Left kidney (tissue), 2 donors: Measurements from ENCODE around the gene KLC1. TPM values are rescaled to one million over a fixed set of nuclear protein-coding genes. Genes with fewer than 3 reads are reported as not detected.

ENCODE experiments used
- DNase-seq: peaks from one replicate; pipeline ENCODE4 v3.0.0-alpha.2; 2013
- polyA plus RNA-seq: library from polyadenylated mRNA; unstranded; fragments of 120-200 nt; gene quantifications from one replicate; pipeline ENCODE4 v1.2.1, GENCODE V29; 2013; ENCODE audit not compliant: insufficient read length

The KLC1 gene
- polyA plus RNA-seq, 1 donor: 138 TPM

DNA sequence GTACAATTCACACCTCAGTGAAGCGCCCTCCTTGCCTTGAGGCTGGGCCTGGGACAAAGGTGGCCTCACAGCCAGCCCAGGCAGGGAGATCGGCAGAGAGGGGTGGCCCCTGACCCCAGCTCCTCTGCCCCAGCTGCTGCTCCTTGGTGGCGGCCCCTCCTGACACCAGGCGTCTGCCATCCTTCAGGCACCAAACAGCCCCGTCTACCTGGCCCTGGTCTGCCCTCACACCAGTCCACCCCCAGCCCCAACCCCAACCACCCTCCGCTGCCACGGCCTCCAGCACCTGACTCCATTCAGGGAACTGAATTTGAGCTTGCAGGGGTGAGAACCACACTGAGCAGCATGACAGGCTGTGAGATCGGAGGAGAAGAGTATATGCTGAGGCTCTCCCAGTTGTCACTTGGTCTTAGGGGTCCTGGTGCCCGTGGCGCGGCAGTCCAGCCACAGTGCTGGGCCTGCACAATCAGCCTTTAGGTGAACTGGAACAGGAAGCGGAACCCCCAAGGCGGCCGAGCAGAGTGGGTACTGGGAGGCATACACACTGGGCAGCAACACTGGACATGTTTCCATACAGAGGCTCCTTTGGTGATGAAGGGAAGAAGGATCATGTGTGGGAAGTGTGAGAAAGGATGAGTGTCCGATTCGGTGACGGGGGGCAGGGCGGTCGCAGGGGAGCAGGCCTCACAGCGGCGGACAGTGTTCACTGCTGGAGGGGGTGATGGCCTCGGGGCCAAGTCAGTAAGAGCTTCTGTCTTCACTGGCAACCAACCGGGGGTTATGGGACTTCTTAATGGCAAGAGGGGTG lies 105.3 kb downstream of the KLC1 start:
- no peak for DNase-seq

GRCh38 chr14:103735022-103735421 lies 106.0 kb downstream of the KLC1 start:
- DNase-seq: no peak

- DNase-seq: no peak
Measured at GRCh38 chr14:103735439-103735814, 106.4 kb downstream of the KLC1 start.

DNA sequence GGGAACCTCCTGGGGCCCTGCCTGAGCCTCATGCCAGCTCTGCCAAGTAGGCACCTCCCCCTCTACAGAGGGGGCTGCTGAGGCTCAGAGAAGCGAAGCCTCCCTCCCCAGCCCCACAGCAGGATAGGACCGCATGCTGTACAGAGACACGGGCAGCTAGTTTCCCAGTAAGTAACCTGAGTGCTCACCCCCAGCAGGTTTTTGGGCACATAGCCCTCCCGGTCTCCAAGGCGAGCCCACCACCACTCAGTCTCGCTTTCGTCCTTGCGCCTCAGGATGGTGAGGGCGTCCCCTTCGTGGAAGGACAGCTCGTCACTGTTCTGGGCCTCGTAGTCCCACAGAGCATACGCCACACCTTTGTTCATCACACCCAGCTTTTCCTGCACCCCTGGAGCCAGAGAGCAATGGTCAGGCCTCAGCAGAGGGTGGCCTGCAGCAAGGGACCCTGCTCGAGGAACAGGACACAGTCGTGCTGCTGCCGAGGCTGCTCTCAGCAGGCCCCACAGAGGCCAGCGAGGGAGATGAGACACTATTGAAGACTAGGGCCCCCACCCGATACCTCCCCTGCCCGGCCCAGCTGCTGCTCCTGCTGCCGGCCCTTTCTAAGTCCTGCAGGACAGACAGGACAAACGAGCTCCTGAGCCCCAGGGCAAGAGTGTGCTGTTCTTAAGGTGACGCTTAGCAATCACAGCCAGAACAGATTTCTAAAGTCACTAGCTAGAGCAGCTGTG lies 107.0 kb downstream of the KLC1 start:
- no peak for DNase-seq

GRCh38 chr14:103736546-103737431 lies 107.8 kb downstream of the KLC1 start:
- DNase-seq: no peak

- no peak for DNase-seq
Measured at GRCh38 chr14:103737432-103738045, 108.5 kb downstream of the KLC1 start.

DNA sequence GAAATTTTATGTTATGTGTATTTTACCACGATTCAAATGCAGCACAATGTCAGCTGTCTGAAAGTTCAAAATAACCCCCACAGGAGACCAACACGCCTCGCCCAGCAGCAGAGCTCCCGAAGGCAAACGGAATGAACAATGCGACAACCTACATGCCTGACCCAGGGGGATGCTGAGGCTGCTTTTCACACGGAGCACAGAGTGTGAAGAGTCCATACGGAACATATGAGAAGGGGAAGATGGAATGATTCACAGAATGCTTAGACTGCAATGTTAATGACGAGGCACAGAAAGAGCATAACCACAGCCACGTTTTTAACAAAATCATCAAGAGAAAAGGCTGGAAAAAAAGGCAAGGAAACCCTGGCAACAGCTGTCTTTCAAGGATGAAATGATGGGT lies 109.2 kb downstream of the KLC1 start:
- no peak for DNase-seq

- no peak for DNase-seq
Measured at GRCh38 chr14:103738701-103739451, 109.9 kb downstream of the KLC1 start.

DNA sequence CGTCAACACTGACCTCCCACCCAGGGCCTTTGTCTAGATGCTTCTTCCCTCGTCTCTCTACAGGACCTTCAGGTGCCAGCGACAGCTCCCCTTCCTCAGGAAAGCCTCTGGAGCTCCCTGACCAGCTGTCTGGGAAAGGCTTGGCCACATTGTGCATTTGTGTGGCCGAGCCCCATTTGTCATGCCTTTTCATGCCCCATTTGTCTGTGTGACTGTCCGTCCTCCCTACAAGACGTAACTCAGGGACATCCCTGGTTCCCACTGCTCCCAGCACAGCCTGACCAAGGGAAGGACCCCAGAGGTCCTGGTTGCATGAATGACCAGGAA lies 110.4 kb downstream of the KLC1 start:
- no peak for DNase-seq

GRCh38 chr14:103739793-103740501 lies 110.9 kb downstream of the KLC1 start:
- DNase-seq: no peak

- no peak for DNase-seq
Measured at GRCh38 chr14:103740991-103741689, 112.1 kb downstream of the KLC1 start.

- DNase-seq: no peak
Measured at GRCh38 chr14:103741876-103742275, 112.9 kb downstream of the KLC1 start.

- no peak for DNase-seq
Measured at GRCh38 chr14:103742499-103743255, 113.7 kb downstream of the KLC1 start.

DNA sequence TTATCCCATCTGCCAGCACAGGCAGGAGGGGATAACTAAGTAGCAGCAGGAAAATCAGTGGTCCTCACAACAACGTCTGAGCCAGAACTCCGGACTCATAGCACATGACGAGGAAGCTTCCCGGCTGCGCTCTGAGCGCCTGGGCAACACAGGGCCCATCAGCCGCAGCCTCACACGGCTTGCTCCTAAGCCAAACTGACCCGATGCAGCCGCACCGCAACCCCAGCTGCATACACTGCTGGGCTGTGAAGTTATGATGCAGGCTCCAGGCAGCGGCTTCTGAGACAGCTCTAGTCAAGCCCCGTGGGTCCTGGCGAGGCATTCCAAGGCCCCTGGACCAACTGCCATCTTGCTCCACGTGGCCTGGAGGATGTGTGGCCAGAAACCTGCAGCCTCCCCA lies 114.7 kb downstream of the KLC1 start:
- no peak for DNase-seq

GRCh38 chr14:103744621-103745395 lies 115.8 kb downstream of the KLC1 start:
- no peak for DNase-seq

DNA sequence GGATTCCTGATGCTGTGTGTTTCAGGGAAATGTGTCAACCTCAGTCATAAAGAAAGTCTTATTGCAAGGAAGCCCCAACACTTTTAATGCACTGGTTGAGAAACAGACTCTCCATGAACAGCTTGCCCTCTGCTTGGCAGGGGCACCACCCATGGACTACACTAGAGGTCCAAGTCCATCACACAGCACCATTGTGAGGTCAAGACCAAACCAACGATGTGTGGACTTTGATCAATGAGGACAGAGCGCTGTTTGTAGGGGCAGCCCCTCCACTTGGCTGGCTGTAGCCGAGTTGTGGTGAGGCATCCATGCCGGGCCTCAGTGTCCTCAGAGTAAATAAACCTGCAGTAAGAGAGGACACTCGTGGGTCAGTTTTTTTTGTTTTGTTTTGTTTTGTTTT lies 116.4 kb downstream of the KLC1 start:
- DNase-seq: no peak

DNA sequence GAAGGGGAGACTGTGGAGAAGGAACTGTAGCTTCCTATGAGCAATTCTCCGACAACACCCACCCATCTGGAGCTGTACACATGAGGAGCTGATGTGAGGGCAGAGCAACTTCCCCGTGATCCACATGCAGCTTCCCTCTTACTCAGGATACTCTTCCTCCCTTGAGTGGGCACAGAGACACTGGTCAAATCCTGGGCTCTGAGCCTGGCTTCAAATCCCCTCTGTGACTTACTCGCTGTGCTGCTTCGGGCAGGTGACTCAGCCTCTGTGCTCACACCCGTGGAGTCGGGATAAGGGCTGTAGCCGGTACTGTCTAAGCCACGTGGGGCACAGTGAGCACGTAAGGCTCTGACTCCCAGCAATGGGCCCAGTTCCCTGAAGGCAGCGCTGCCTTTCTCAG lies 117.7 kb downstream of the KLC1 start:
- DNase-seq: no peak

DNA sequence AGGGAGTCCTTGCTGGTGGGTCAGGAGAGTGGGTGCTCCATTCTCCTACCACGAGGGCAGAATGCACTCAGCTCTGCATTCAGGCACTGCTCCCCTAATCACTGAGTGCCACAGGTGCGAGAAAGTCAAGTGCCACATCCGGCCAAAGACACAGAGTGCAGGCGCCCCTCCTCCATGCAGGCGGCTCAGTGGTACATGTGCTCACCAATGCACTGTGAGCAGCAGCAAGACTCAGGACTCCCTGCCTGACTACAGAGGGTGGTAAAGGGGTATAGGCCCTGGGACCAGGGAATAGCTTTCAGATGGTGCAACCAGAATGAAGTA lies 119.5 kb downstream of the KLC1 start:
- no peak for DNase-seq

GRCh38 chr14:103749452-103749851 lies 120.4 kb downstream of the KLC1 start:
- no peak for DNase-seq
